Frontal cortex (tissue), 4 donors: Measurements from ENCODE around the gene FHOD3. TPM values are rescaled to one million over a fixed set of nuclear protein-coding genes. Genes with fewer than 3 reads are reported as not detected.
"Not testable (repeated sequence)": the region's sequence is repeated elsewhere in the genome, so short reads cannot be mapped to it uniquely, and the experiment has no call there.

Source experiments
- DNase-seq, 2 donors: peaks; one replicate each; pipeline ENCODE4 v3.0.0; 2012; ENCODE audit warnings: low spot score in 2 of 2
- FAIRE-seq: peaks from 2 replicates; lab custom pipeline; 2012; peaks lifted over from hg19 to GRCh38; lab: Jason Lieb, UNC
- total RNA-seq: library from RNA; depleted of rRNA; stranded (reverse); fragments of >200 nt; gene quantifications from one replicate; pipeline ENCODE4 v1.2.3, GENCODE V29; 2014
- donor health status: control.
- donor health status: control.
- donor health status: control.

FHOD3 gene
- total RNA-seq, 1 donor from 2014 or later = 46.9 TPM

DNA sequence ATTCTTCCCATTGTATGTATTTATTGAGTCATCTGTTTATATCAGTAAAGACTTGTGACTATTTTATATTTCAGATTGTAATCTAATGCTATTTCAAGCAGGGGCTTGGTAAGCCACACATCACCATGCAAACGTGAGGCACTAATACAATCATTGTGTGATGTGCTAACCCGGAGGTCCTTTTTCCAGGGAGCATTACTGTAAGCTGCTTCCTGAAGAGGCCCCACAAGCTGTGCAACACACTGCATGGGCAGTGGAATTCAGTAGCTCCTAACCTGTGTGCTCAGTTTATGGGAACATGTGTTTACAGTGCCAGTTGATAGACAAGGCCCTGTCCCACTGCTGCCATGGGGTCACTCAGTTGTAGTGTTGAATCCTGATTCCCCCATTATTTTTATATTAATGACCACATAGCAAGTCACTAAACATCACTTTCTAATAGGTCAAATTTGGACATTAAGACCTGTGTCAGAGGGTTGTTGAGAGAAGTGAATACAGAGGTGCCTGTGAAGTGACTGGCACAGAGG is 162.9 kb downstream of the FHOD3 start:
- DNase-seq (no peak), FAIRE-seq (no peak)

DNA sequence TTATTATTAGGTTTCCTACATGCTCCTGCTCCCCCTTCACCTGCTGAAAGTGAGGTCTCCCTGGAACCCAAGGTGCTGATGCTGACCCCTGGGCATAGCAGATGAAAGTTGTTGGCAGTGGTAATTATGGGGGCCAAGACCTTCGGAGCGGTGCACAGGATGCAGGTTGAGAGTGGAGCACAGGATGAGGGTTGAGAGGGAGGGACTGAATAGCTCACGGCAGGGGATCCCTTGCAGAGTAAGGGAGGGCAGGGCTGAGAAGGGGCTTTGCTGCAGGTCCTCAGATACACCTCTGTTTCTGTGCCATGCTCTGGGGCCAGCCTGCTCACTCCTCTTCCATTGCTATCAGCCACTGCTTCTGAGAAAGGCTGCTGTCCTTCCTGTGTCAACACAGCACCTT is 163.3 kb downstream of the FHOD3 start:
- DNase-seq (no peak), FAIRE-seq (no peak)

DNA sequence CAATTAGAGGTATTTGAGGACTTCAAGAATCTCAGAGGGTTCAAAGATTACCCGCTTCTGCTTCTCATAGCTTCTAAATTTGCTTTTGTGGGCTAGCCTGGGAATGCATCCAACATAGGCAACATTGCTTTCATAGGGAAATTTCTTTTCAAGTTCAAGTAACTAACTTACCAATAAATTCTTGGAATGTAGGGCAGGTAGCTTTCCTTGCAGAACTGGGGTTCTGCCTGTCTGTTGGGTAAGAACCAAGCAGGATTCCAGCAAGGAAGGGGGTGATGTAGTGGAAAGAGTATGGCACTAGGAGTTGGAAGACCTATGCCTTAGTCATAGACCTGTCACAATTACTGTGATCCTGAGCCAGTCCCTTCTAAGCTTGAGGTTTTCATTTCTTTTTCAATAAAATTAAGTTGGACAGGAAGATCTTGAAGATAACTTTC is 164.1 kb downstream of the FHOD3 start:
- FAIRE-seq (no peak), DNase-seq (no peak)

DNA sequence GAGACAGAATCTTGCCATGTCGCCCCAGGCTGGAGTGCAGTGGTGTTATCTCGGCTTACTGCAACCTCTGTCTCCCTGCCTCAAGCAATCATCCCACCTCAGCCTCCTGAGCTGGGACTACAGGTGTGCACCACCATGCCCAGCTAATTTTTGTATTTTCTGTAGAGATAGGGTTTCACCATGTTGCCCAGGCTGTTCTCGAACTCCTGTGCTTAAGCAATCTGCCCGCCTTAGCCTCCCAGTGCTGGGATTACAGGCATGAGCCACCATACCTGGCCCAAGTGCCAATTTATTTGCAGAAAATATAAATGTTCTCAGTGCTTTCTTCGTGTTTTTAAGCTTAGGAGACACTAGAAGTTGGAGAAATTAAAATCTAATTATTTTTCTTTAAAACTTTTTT is 166.0 kb downstream of the FHOD3 start:
- not testable (repeated sequence) for FAIRE-seq, DNase-seq

DNA sequence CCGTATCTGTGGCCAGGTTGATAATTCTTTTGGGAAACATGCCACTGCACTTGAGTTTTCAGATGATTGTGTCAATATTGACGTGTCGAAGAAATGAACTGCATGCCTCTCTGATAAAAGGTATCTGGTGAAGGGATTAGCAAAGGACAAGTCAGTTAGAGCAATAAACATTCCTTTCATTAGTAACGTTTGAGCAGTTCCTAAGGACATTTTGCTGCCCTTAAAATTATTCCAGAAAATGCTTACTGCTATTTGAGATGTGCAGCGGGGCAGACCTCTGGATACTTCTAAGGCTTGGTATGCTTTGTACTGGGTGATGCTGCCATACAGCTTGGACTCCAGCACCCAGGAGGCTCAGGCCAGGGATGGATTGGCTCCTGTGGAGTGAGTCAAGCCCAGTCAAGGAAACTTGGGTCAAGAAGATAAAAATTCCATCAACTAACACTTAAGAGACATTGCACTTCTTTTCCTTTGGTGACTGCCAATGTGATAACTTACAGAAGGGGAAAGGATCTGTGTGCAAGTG is 166.7 kb downstream of the FHOD3 start:
- no peak for DNase-seq
- no peak for FAIRE-seq

DNA sequence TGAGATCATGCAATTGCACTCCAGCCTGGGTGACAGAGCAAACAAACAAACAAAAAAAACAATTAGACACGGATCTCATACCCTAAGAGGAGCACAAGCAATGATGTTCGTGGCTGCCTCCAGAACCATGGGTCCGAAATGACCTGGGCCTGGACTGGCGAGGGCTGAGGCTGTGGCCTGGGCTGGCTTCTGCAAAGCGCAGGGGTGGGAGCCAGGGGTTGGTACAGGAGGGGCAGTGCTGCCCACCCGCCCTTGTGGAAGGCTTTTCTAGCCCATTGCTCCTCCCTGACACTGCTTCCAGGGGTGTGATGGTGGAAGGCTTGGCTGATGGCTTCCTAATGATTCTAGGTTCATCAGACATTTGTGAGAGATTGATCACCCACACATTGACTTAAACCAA is 167.8 kb downstream of the FHOD3 start:
- DNase-seq (no peak), FAIRE-seq (no peak)

DNA sequence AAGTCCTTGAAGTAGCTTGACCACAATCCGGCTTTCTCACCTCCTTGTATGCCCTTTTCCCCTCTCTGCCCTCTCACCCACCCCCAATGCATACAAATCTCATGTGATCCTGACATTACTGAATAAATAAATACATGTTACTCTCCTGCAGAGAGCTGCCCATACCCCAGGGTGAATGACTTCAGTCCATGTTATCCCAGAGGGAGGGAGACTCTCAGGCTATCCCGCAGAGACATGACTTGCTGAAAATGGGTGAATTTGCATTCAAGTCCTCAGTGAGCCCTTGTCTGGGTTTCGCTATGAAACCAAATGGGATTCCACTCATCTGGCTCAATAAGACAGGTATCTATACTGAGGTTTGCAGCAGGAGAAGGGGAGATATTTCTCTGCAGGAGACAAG is 168.5 kb downstream of the FHOD3 start:
- no peak for FAIRE-seq
- DNase-seq = no peak

DNA sequence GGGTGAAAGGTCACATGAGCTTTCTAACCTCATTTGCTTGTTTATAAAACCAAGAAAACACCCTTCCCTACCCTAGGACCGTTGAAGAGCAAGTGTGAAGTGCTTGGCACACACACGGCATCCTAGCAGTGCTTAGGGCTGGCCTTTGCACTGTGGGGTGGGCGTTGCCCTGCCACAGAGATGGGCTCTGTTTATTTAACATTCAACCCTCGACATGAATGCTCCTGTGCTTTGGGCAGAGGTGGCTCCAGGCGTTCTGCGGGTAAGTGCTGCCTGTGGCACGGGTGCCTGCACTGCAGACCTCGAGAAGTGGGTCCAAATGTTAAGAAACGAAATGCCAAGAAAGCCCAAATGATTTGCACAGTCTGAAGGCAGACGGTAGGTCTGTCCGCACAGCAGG is 170.1 kb downstream of the FHOD3 start:
- DNase-seq = no peak
- FAIRE-seq = no peak

DNA sequence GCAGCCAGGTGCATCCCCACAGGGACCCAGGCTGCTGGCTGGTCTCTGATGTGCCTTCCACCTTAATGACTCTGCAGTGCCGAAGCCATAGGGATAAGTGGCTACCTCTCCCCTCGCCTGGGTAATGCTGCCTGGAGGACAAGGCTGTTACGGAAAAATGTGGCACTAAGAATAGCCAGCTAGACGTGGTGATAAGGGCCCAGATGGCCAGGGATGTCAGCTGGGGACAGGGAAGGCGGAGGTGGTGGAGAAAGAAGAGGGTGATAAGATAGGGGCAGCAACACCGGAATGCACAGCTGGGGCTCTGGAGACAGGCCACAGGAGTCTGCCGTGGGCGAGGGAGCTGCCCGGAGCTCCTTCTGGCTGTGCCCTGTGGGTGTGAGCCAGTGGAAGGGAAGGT is 170.6 kb downstream of the FHOD3 start:
- DNase-seq = no peak
- no peak for FAIRE-seq

DNA sequence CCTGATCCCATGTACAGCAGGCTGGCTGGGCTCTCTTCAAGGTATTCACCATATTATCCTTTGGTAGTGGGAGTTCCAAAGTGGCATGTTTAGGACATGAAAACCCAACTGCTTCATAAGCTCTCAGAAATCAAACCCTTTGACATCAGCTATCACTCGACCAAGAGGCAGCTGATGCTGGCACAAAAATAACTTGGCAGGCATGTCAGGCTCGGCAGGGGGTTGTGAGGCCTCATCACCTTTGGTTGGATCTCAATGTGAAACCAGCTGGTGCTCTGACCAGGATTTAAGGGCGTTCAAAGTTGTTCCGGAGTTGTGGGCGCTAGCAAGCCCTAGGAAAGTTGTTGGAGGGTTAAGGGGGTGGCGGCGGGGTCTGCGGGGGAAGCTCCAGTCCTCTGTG is 171.9 kb downstream of the FHOD3 start:
- FAIRE-seq (no peak), DNase-seq (no peak)

DNA sequence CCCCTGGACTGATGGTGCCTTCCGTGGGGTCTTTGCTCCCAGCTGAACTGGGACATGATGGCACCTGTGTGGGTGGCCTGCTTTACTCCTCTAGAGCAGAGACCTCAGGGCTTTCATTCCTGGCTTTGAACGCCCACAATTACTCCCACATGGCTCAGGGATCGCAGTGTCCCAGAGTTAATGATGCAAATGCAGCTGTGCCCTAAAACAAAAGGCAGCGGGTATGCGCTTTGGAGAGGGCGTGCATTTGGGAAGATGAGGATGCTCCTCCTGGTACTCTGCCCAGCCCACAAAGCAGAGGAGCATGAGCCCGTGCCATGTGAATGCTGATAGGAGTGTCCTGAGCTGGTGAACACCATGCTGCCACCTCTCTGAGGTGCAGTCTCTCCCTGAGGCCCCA is 173.4 kb downstream of the FHOD3 start:
- DNase-seq (no peak), FAIRE-seq (no peak)

DNA sequence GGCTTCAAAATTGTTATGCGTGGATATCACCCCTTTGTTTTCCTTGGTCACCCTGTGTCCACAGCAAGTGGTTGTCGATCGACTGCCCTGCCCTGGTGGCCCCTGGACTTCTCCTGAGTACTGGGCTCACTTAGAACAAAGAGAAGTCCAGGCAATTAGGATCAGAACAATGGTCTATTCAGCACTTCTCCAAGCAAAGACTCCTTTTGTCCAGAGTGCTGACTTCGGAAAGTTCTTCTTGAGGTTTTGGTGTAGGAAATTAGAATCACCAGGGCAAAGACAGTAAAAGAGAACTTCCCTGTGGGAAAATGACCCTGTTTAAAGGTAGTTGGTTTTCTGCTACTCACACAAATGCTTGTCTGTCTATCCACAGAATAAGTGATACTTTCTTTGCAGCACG is 173.9 kb downstream of the FHOD3 start:
- DNase-seq (no peak), FAIRE-seq (no peak)

DNA sequence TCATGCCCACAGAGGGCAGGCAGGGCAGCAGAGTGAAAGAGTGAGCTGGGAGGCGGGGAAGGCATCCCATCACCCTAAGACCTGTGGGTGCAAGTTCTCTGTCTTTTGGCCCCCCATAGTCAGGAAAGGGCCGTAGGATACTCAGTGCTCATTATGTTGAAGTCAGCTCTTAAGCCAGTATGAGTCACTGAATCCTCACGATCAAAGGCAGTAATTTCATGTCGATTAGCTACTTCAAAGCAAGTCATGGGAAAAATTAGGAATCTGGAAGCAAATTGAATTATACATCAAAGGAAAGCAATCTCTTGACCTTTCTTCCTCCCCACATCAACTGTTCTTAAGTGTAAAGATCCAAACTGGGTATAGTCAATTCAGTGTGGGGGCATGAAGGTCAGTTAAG is 178.9 kb downstream of the FHOD3 start:
- DNase-seq (no peak), FAIRE-seq (no peak)

DNA sequence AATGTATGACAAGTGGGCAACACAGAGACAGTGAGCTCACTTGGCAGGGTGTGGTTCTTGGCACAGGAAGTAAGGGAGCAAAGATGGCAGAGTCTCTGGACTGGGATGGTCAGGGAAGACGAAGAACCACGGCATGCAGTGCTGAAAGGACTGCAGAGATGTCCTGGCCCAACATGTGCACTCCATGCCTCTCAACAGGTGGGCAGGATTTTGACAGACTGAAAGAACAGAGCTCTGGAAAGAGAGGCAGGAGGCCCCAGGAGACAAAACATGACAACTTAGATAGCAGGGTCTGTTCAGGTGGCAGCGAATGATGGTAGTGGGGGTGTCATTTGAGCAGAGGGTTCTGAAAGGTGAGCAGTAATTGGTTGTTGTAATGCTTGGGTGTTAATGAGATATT is 180.3 kb downstream of the FHOD3 start:
- DNase-seq (no peak), FAIRE-seq (no peak)

DNA sequence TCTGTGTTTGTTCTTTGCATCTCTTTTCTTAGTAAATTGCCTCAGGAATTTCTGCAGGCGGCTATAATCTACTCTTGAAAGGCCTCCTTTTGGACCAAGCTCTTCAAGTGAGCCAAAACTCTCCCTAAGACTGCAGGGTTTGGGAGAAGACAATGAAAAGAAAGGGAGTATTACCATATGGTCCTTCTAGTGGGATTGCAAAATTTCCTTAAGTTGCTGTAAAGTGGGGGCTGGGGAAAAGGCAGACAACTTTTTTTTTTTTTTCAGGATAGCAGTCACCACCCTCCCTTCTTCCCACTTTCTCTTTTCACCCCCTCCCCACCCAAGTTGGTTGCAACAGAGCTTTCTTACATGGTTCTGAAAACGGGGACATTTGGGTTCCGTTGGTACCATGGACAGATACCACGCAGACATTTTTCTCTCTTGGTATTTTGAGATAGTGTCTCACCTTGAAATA is 183.7 kb downstream of the FHOD3 start:
- FAIRE-seq (no peak), DNase-seq (no peak)

DNA sequence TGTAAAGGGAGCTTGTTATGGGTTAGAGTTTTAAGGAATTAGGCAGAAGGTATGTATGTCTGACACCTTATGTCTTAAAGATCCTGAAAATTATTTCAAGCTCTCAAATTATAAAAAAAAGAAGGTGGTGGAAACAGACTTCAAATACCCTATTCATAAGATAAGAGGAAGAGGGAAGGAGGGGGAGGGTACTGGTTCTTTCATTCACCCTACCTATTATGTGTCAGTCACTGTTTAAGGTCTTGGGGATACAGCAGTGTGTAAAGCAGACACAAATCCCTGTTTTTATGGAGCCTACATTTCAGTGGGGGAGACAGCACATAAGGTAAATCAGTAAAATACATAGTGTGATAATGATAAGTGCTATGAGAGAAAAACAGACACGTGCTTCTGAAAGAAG is 184.4 kb downstream of the FHOD3 start:
- FAIRE-seq (no peak), DNase-seq (no peak)

DNA sequence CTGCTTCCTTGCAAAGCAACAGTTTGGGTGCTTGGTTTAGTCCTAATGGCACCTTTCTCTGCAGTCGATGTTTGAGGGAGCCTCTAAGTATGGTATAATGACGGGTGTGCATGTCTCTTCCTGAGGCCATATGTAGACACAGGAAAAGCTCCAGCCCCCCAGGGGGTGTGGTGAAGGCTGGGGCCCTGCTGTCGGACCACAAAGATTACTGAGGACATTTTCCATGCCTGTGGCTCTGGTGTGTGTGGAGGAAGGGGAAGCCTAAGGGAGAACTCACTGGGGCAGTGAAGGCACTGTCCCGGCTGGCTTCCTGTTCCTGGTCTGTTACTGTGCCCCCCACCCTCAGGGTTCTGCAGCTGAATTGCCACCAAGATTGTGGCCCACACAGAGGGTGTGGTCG is 187.1 kb downstream of the FHOD3 start:
- FAIRE-seq (no peak), DNase-seq (no peak)

DNA sequence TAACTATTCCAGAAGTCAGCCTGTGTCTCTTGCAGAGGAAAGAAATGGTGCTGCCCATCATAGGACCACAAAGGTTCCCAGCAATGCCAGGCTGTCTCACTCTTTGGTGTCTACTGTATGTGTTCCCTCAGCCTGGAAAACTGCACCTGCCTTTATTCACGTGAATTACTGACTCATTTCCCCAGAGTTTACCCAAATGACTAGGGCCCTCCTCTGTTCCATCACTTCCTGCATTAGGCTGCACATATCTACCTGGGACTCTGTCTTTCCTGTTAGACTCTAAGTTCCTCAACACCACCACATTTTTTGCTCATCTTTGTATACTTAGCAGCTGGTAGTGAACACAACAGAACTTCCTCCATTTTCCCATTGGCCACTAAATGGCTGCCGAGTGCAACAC is 188.3 kb downstream of the FHOD3 start:
- DNase-seq = no peak
- FAIRE-seq = no peak

DNA sequence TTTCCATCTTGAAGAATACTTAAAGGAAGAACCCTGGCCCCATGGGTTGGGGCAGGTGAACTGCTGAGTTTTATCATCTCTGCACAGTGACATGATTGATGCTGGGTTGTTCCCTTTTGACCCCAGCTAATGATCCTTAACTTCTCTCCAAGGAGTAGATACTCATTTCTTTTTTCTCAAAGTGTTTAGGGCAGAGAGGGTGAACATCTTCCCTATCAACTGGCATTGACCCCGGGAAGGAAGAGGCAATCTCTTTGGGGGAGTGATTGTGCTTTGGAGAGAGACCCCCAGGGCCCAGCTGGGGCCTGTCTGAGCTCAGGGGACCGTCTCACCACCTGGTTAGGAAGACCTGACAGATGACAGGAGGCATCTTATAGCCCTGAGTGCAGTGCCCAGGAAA is 190.6 kb downstream of the FHOD3 start:
- FAIRE-seq = no peak
- DNase-seq = no peak

DNA sequence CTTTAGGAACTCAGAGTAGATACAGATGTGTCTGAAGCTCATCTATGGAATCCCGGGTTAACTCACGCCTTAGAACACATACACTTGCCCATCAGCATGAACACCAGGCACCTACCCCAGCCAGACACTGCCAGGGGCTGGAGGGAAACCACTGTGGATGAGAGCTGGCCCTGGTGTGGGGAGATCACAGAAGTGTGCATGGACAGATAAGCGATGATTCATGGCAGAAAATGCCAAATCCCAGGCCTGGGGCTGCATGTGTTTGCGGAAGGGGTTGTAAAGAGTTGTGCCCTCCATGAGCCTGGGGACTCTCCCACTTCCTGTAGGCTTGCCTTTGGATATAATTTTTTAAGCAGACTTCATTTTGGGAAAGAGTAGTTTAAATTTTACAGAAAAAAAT is 193.4 kb downstream of the FHOD3 start:
- FAIRE-seq (no peak), DNase-seq (no peak)

DNA sequence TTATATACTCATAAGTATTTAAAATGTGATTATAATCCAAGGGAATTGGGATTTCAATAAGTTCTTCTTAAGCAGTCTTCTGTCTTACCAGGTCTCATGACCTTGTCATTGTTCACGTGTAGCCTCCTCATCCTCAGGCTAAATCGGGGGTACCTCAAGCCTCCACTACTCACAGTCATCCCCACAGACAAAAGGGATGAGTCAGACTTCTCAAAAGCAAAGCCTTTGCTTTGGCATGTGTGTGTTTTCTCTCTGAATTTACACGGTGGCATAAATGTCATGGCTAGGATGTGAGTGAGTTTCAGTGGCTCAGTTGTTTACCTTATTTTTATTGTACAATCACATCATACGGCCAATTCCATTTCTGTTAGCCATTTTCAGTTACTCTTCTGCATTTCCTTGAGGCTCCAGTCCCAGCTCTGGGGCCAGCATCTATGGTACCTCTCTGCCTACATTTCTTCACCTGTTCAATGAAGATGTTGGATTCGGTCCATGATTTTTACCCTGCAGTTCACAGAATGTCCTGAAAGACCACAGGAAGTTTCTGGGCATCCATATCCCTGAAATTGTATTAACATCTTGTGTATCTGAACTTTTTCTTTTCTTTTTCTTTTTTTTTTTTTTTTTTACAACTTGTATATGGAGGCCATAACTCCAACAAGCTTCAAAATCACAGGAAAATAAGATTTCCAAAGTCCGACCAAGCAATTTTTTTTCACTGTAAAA is 195.3 kb downstream of the FHOD3 start:
- FAIRE-seq (no peak), DNase-seq (no peak)
